BE2C (cell line): ENCODE measurements around the gene CACNA1B.
A peak's percentile ranks its signal among the peaks of the same experiment; 100 is the strongest.

Source experiments
- DNase-seq: peaks from one replicate; pipeline ENCODE4 v3.0.0-alpha.2; 2020
- H3K27me3 ChIP-seq: fragments of 250-450 bp; sonication (Bioruptor Pico); 2 replicates; pipeline ENCODE4 v1.5.1; 2020; ENCODE audit warnings: mild to moderate bottlenecking
- H3K36me3 ChIP-seq: fragments of 250-450 bp; sonication (Bioruptor Pico); 2 replicates; pipeline ENCODE4 v1.5.1; 2020; ENCODE audit warnings: mild to moderate bottlenecking
- H3K4me1 ChIP-seq: fragments of 250-450 bp; sonication (Bioruptor Pico); 2 replicates; pipeline ENCODE4 v1.5.1; 2020
- H3K4me3 ChIP-seq: 2 replicates; pipeline ENCODE4 v1.5.1; 2011; ENCODE audit warnings: low read depth, low read length
- H3K9me3 ChIP-seq: fragments of 250-450 bp; sonication (Bioruptor Pico); 2 replicates; pipeline ENCODE4 v1.5.1; 2020
- TF ChIP-seq, protein P1 (sequence below): IDR thresholded peaks from 2 replicates; pipeline ENCODE4 v1.5.1; 2012; ENCODE audit warnings: mild to moderate bottlenecking, low read depth, low read length

Gene CACNA1B

DNA sequence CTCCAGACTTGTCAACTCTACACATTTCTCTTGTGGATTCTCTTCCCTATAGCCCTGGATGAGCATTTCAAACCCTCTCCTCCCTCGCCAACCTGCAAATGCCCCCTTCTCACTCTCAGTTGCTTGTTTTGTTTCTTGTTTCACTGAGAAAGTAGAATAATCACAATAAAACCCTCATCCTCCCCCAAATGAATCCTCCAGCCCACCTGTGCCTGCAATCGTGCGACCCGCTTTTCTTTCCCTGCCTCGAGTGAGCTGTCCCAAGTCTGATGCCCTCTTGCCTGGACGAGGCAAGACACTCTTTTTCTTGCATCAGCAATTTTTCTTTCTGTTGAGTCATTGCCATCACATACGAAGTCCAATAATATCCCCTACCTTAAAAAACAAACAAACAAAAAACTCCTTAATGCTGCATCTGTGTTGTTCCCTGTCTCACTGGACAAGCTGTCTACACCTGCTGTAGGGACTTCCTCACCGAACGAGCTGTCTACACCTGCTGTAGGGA, 3.7 kb upstream of the CACNA1B start:
- H3K36me3 ChIP-seq: no peaks in the 10 kb centered on the region
- H3K27me3 ChIP-seq: peaks cover 10% of the 10 kb centered on the region
- TF ChIP-seq, protein P1, sequence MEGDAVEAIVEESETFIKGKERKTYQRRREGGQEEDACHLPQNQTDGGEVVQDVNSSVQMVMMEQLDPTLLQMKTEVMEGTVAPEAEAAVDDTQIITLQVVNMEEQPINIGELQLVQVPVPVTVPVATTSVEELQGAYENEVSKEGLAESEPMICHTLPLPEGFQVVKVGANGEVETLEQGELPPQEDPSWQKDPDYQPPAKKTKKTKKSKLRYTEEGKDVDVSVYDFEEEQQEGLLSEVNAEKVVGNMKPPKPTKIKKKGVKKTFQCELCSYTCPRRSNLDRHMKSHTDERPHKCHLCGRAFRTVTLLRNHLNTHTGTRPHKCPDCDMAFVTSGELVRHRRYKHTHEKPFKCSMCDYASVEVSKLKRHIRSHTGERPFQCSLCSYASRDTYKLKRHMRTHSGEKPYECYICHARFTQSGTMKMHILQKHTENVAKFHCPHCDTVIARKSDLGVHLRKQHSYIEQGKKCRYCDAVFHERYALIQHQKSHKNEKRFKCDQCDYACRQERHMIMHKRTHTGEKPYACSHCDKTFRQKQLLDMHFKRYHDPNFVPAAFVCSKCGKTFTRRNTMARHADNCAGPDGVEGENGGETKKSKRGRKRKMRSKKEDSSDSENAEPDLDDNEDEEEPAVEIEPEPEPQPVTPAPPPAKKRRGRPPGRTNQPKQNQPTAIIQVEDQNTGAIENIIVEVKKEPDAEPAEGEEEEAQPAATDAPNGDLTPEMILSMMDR: no peak
- DNase-seq: no peak
- no peak overlapping the region for H3K4me3 ChIP-seq
- no peaks in the 10 kb centered on the region for H3K4me1 ChIP-seq
- no peaks in the 10 kb centered on the region for H3K9me3 ChIP-seq

DNA sequence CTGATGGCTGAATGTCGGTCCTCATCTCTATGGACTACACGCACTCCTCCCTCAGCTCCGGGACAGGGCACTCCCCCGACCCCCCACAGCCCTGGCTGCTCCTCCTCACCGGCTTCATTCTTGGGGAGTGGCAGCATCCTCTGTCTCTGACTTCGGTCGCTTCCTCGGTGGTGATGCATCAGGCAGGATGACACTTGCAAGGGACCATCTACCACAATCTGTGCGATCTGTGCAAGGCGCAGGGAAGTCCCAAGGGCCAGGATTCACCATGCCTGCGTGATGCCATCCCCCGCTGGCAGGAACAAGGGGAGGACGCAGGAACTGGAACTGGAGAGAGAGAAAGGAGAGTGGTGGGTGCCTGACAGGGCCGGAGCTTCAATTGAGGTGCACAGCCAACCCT, 2.2 kb upstream of the CACNA1B start:
- H3K36me3 ChIP-seq: no peaks in the 10 kb centered on the region
- TF ChIP-seq, protein P1: no peak
- no peaks in the 10 kb centered on the region for H3K9me3 ChIP-seq
- DNase-seq: no peak
- no peak overlapping the region for H3K4me3 ChIP-seq
- H3K4me1 ChIP-seq: no peaks in the 10 kb centered on the region
- H3K27me3 ChIP-seq: peaks cover 10% of the 10 kb centered on the region

DNA sequence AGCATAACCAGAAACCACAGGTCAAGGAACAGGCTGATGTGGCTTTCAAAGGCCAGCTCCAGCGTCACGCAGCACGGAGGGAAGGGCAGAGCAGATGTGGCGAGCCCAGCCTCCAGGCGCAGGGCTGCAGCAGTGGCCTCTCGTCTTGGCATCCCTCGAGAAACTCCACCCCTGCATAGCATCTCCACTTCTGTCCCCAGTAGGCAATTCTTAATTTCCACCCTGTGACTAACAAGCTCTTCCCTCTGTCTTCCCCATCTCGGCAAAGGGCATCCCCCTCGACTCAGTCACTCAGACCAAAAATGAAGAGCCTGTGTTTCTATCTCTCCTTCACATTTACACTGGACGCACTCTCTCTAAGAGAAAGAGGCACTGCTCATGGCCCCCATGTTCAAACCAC, 1.7 kb upstream of the CACNA1B start:
- H3K4me1 ChIP-seq: no peaks in the 10 kb centered on the region
- no peak overlapping the region for H3K4me3 ChIP-seq
- DNase-seq: no peak
- no peaks in the 10 kb centered on the region for H3K9me3 ChIP-seq
- TF ChIP-seq, protein P1: no peak
- peaks cover 10% of the 10 kb centered on the region for H3K27me3 ChIP-seq
- H3K36me3 ChIP-seq: no peaks in the 10 kb centered on the region

DNA sequence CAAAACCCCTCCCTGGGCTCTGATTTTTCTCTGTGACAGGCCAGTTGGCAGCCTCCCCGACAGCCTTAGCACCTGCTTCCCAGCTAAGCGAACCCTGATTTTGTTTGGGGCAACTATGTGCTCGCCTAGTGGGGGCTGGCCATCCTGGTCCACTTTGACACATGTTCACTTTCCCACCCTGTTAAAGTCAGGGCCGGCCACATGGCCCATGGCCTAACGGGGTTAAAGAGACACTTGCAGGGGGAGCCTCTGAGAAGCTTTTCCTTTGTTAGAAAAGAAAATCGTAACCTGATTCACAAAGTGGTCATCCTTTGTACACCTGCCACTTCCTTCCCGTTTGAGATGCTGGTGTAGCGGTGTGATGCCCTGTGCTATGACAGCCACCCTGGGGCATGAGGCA, 1.3 kb upstream of the CACNA1B start:
- TF ChIP-seq, protein P1: no peak
- Histone ChIP-seq H3K4me1 (no peaks in the 10 kb centered on the region), H3K27me3 (peaks cover 10% of the 10 kb centered on the region), H3K9me3 (no peaks in the 10 kb centered on the region), H3K36me3 (no peaks in the 10 kb centered on the region), H3K4me3 (no peak overlapping the region)
- DNase-seq: no peak

DNA sequence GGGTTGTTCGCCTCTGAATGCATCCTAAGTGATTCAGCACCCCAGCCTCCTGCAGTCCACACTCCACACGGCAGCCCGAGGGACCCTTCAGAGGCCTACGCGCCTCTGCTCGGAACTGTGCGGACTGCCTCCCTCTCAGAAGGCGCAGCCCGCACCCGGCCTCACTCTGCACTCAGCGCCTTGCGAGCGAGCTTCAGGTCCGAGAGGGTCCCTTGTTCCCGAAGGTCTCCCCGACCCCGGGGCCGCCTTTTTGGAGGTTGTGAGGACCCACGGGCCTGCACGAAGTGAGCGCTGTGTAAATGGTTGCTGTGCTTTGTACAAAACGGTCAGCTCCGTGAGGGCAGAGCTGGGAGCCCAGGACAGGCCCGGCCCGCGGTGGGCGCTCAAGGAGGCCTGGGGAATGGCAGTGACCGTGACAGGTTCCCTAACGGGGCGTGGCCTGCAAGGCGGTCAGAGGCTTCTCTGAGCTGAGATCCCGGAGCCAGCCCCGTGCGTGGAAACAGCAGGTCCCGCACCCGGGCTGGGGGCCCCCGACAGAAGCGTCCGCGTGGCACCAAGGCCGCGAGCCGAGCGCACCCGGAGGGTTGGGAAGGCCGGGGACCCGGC, 698 bp upstream of the CACNA1B start:
- no peak for DNase-seq
- Histone ChIP-seq H3K4me3 (no peak overlapping the region), H3K4me1 (no peaks in the 10 kb centered on the region), H3K27me3 (peaks cover 10% of the 10 kb centered on the region), H3K36me3 (no peaks in the 10 kb centered on the region), H3K9me3 (no peaks in the 10 kb centered on the region)
- TF ChIP-seq, protein P1: no peak

DNA sequence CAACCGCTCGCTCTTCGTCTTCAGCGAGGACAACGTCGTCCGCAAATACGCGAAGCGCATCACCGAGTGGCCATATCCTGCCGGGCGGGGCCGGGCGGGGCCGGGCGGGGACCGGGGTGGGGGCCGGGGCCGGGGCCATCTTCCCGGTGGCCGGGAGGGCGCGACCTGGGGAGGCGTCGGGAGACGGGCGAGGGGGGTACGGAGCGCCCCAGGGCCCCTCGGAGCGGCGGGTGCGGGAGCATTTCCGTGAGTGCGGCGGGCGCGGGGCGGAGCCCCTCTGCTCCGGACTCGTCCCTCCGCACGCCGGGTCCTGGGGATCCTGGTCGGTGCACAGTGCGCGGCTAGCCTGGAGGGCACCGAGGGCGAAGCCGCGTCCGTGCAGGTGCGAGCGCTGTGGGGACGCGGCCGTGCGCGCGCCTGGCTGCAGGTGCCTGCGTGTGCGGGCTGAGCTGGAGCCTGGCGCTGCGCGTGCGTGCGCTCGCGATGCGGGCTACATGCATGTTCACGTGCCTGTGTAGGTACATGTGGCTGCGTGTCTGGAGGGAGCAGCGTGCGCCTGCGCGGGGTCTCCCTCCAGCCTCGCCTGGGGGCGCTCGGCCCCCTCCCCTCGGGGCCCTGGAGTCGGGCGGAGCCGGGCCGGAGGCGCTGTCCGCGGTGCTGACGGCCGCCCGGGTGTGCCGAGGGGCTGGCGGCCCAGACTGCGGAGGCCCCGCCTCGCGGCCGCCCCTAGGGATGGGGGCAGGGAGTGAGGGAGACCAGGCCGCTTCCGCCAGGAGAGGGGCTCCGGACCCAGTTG, 762 bp downstream of the CACNA1B start:
- Histone ChIP-seq H3K27me3 (peaks cover 10% of the 10 kb centered on the region), H3K36me3 (no peaks in the 10 kb centered on the region), H3K4me3 (peak overlapping the region; percentile 38), H3K4me1 (no peaks in the 10 kb centered on the region), H3K9me3 (no peaks in the 10 kb centered on the region)
- TF ChIP-seq, protein P1: no peak
- no peak for DNase-seq
